SJCRH30 (cell line): ENCODE results near the gene MYDGF. TPM values are rescaled to one million over a fixed set of nuclear protein-coding genes. Genes with fewer than 3 reads are reported as not detected.
A peak's percentile ranks its signal among the peaks of the same experiment; 100 is the strongest.

Source experiments
- DNase-seq, 2 experiments: peaks; one replicate each; pipeline ENCODE4 v3.0.0-alpha.2; 2015 to 2020
- H3K27ac ChIP-seq: fragments of 250-450 bp; sonication (Bioruptor Pico); 2 replicates; pipeline ENCODE4 v1.5.1; 2020; ENCODE audit warnings: mild to moderate bottlenecking, moderate library complexity
- H3K27me3 ChIP-seq: fragments of 250-450 bp; sonication (Bioruptor Pico); 2 replicates; pipeline ENCODE4 v1.5.1; 2020; ENCODE audit warnings: mild to moderate bottlenecking, moderate library complexity
- H3K36me3 ChIP-seq: fragments of 250-450 bp; sonication (Bioruptor Pico); 2 replicates; pipeline ENCODE4 v1.5.1; 2020; ENCODE audit warnings: mild to moderate bottlenecking, moderate library complexity
- H3K4me1 ChIP-seq: fragments of 250-450 bp; sonication (Bioruptor Pico); 2 replicates; pipeline ENCODE4 v1.5.1; 2020; ENCODE audit warnings: mild to moderate bottlenecking, moderate library complexity
- H3K4me3 ChIP-seq: fragments of 250-450 bp; sonication (Bioruptor Pico); 2 replicates; pipeline ENCODE4 v1.5.1; 2020; ENCODE audit warnings: mild to moderate bottlenecking, moderate library complexity
- H3K9me3 ChIP-seq: fragments of 250-450 bp; sonication (Bioruptor Pico); replicated peaks from 2 replicates; pipeline ENCODE4 v1.5.1; 2020; ENCODE audit warnings: mild to moderate bottlenecking, moderate library complexity
- total RNA-seq: library from RNA; depleted of rRNA; stranded (reverse); fragments of >200 nt; shearing (Covaris generic); gene quantifications from 2 replicates; pipeline ENCODE4 v1.2.3, GENCODE V29; 2014

Gene MYDGF
- total RNA-seq, 1 experiment from 2014 or later, result 71.9 TPM

DNA sequence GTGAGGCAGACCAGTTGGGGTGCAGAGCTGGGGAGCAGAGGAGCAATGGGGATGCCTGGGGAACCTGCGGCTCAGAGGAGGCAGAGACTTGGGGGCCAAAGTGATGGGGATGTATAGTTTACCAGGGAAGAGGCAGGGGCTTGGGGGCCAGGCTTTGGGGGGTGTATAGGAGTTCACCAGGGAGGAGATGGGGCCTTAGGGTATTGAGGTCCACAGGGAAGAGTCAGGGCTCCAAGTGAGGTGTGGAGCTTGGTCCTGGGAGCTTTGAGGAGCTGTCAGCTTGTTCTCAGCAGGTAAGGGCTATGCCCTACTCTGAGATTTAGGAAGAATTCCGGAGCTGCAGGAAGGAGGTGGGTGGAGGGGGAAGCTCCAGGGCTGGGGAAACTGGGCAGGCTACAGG, 20.0 kb downstream of the MYDGF start:
- H3K36me3 ChIP-seq, result 0 out of 2 replicates have a peak, but pooled peaks cover under 1% of the 10 kb centered on the region
- no peaks in the 10 kb centered on the region for H3K9me3 ChIP-seq
- no peak overlapping the region for H3K4me3 ChIP-seq
- no peaks in the 10 kb centered on the region for H3K4me1 ChIP-seq
- no peak for DNase-seq
- no peaks in the 10 kb centered on the region for H3K27me3 ChIP-seq
- no peak overlapping the region for H3K27ac ChIP-seq

DNA sequence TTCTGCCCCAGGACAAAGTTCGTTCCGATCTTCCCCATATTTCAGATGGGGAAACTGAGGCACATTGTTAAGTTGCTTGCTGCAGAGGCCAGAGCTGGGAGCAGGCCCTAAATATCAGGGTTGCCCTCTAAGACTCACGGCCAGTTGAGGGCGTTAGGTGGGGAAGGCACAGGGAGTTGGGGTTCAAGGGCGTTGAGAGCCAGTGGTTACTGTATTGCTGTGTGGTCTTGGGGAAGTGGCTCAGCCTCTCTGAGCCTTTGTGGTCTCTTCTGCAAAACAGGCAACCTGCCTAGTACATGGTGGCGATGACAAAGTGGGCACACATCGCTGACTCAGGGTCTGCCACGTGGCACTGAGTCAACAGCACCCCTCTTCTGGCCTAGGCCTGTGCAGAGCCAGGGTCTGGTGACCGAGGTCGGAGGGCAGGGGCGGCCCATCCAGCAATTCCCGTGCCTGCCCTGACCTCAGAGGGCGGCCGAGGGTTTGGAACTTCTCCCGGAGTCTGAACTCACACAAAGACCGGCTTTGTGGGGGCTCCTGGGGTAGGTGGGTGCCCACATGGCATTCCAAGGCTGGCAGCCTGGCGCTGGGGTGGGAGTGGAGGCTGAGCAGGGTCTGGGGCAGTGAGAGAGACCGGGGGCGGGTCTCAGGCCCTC, 20.6 kb downstream of the MYDGF start:
- no peak overlapping the region for H3K27ac ChIP-seq
- H3K4me3 ChIP-seq, result no peak overlapping the region
- no peaks in the 10 kb centered on the region for H3K27me3 ChIP-seq
- no peaks in the 10 kb centered on the region for H3K36me3 ChIP-seq
- H3K4me1 ChIP-seq, result no peaks in the 10 kb centered on the region
- no peaks in the 10 kb centered on the region for H3K9me3 ChIP-seq
- no peak for DNase-seq

DNA sequence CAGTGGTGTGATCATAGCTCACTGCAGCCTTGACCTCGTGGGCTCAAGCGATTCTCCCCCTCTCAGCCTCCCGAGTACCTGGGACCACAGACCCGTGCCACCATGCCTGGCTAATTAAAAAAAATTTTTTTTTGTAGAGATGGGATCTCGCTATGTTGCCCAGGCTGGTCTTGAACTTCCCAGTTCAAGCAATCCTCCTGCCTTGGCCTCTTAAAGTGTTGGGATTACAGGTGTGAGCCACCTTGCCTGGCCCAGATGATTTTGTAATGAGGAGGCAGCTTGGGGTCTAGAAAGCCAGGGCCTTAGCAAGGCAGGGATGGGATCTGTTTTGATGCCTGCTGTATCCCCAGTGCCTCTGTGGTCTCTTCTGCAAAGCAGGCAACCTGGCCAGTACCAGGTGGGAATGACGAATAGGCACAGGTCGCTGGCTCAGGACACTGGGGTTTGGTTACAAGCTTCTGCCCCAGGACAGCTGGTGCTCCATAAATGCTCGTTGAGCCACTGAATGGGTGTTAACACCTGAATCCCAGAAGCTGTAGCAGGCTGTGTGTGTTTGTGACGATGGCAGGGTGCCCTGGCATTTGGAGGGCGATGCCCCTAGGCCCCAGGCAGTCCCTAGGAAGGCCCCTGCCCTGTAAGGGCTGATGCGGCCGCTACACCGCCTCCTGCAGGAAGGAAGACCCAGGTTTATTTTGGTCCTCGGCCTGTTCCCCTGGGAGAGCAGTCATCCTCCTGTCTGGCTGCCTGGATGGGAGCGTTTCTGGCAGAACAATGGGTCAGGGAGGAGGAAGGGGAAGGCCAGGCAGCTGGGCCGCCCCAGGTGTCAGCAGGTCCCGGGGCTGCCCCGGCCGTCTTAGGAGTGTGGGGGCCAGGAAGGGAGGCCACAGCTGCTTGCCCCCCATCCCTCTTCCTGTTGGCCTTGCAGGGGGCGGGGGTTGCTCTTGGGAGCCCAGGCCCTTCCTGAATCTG, 22.2 kb downstream of the MYDGF start:
- H3K27me3 ChIP-seq, result no peaks in the 10 kb centered on the region
- no peak overlapping the region for H3K4me3 ChIP-seq
- H3K36me3 ChIP-seq, result no peaks in the 10 kb centered on the region
- no peaks in the 10 kb centered on the region for H3K9me3 ChIP-seq
- DNase-seq, result peak in 1 of 2 experiments; percentile 31
- no peaks in the 10 kb centered on the region; the same call in 1 of the 2 replicates for H3K4me1 ChIP-seq
- no peak overlapping the region for H3K27ac ChIP-seq

DNA sequence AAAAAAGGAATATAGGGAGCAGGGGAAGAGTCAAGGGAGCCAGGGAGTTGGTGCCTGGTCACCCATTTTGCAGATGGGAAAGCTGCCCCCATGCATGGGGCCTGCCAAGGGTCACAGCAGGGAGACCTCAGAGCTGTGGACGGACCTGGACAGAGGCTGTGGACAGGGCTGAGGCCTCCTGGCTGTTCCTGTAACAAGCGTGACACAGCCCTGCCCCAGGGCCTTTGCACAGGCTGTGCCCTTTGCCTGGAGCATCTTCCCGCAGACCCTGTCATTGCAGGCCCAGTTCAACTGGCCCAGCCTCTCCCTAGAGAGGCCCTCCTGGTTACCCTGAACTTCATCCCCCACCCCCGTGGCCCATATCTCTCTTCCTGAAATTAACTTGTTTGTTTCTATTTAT, 24.4 kb downstream of the MYDGF start:
- Histone ChIP-seq H3K27ac (no peak overlapping the region), H3K27me3 (no peaks in the 10 kb centered on the region), H3K4me3 (no peak overlapping the region), H3K4me1 (no peaks in the 10 kb centered on the region; the same call in 1 of the 2 replicates), H3K9me3 (no peaks in the 10 kb centered on the region), H3K36me3 (no peaks in the 10 kb centered on the region)
- no peak for DNase-seq

DNA sequence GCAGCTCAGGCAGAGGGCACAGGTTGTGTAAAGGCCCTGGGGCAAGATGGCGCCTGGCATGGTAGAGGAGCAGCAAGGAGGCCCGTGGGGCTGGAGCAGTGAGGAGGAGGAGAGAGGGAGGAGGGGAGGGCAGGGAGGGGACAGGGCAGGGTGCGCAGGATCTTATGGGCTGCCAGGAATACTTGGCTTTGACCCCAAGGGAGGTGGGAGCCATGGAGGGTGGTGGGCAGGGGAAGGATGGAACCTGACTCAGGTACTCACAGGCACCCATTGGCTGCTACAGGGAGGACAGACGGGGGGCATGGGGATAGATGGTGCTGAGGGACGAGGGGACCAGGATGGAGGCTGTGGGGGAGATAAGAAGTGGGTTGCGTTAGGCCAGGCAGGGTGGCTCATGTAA, 27.5 kb downstream of the MYDGF start:
- Histone ChIP-seq H3K4me3 (no peak overlapping the region), H3K36me3 (no peaks in the 10 kb centered on the region), H3K27ac (no peak overlapping the region), H3K9me3 (no peaks in the 10 kb centered on the region), H3K27me3 (no peaks in the 10 kb centered on the region), H3K4me1 (peaks cover 5% of the 10 kb centered on the region; the same call in 1 of the 2 replicates)
- no peak for DNase-seq

DNA sequence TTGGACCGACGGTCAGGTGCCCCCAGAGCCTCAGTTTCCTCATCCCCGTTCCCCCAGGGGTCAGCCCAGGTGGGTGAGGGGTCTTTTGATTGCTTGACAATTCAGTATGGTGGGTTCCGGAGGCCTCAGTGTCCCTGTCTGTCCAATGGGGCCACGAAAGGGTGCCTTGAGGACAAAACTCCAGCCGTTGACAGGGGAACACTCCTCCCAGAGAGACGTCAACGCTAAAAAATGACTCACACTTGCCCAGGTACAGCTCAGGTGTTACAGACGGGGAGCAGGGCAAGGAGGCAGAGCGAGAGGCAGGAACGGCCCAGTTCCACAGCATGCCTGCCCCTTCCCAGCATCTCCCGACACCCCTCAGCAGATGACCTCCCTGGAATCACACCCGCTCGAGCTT, 29.0 kb downstream of the MYDGF start:
- no peak for DNase-seq
- H3K4me1 ChIP-seq, result peaks cover 5% of the 10 kb centered on the region; the same call in 1 of the 2 replicates
- no peaks in the 10 kb centered on the region for H3K36me3 ChIP-seq
- H3K4me3 ChIP-seq, result no peak overlapping the region
- H3K27me3 ChIP-seq, result no peaks in the 10 kb centered on the region
- no peaks in the 10 kb centered on the region for H3K9me3 ChIP-seq
- H3K27ac ChIP-seq, result no peak overlapping the region

DNA sequence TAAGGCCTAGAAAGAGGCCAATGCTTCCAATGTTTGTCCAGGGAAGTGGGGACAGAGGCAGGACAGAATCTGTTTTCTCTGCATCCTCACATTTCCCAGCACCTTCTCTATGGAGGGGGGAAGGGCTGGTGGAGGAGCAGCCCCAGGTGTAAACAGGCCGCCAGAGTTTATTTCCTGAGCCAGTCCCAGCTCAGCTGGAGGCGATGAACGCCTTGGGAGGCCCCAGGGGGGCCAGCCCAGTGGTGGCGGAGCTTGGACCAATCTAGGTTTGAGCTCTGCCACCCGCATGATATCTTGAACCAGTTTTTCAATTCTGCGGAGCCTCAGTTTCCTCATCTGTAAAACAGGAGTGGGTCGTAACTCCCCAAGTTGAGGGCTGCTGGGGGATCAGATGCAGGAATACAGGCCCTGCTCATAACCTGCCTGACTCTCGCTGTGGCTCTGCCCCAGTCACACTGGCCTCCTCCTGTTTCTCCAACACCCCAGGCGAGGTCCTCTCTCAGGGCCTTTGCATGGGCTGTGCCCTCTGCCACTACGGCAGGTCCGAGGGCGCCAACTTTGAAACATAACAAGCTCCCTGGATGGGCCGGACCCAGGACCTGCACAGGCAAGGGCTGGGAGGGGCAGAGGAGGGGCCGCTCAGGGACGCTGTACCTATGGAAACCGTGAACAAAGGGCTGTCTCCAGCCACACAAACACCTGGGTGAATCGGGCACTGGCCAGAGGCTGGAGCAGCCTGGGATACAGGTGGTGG, 29.7 kb downstream of the MYDGF start:
- Histone ChIP-seq H3K9me3 (no peaks in the 10 kb centered on the region), H3K4me3 (peak overlapping the region; percentile 78), H3K4me1 (peaks cover 5% of the 10 kb centered on the region; the same call in 1 of the 2 replicates), H3K27me3 (no peaks in the 10 kb centered on the region), H3K36me3 (no peaks in the 10 kb centered on the region), H3K27ac (no peak overlapping the region; the same call in 1 of the 2 replicates)
- no peak for DNase-seq

DNA sequence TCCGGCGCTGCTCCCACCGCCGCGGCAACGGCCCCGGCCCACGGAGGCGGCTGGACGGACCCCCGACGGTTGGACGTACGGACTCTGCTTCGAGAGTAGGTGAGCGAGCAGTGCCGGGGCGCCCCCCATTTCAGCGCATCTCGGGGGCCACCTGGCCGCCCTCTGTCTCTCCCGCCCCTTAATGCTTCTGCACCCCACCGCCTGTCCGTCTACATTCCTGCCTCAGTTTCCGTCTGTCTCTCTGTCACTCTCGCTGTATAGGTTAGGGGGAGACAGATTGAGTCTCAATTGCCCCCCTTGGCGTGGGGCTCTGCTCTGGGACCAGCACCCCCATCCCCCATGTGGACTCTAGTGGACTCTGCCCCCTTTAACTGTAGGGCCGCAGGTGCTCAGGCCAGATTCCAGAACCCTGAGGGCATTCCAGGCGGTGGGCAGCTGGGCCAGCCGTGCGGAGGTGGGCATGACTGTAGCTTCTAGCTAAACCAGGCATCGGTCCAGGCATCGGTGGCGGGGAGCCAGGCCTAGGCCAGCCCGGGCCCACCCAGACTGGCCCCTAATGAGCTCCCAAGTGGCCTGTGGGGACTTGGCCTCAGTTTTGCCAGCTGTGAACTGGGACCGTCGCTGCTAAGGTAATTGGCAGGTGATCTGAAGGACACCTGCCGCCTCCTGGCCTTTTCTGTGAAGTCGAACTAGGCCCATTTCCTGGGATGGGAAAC, 30.5 kb downstream of the MYDGF start:
- Histone ChIP-seq H3K27ac (no peak overlapping the region; the same call in 1 of the 2 replicates), H3K4me1 (peaks cover 9% of the 10 kb centered on the region), H3K4me3 (peak overlapping the region; percentile 78), H3K36me3 (no peaks in the 10 kb centered on the region), H3K27me3 (no peaks in the 10 kb centered on the region), H3K9me3 (no peaks in the 10 kb centered on the region)
- DNase-seq, result peak; percentile 38 to 40

DNA sequence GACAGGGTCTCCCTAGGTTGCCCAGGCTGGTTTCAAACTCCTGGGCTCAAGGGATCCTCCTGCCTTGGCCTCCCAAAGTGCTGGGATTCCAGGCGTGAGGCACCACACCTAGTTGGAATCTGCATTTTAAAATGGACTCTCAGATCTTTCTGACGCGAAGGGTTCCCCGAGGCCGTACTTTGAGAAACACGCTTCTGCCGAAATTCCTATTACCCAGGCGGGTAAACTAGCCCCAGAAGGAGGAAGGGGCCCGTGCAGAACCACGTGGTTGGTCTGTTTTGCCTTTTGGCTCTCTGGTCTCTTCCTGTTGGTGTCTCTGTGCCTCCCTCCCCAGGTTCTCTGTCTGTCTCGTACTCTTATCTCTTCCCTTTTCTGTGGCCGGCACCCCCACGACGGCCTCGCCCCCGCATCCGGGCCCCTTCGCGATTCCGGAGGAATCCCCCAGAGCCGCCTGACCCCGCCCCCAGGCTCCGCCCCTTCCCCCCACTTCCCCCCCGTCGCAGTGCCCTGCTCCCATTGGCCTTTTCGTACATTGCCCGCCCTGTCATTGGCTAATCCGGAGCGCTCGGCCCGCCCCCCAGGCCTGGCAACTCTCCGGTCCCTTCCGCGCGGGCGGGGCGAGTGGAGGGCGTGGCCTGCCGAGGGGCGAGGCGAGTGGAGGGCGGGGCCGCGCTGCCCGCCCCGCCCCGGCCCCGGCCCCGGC, 31.2 kb downstream of the MYDGF start, which contains the start of gene TNFAIP8L1:
TNFAIP8L1 (plus strand) TSS at position 689 of the 703 bp plus-strand sequence. CDS start 12,354 bp downstream, outside the sequence.
- peaks cover 11% of the 10 kb centered on the region for H3K4me1 ChIP-seq
- no peaks in the 10 kb centered on the region for H3K9me3 ChIP-seq
- H3K27ac ChIP-seq, result peak within 1 kb of the TSS; percentile 51
- no peaks in the 10 kb centered on the region for H3K36me3 ChIP-seq
- H3K4me3 ChIP-seq, result peak within 1 kb of the TSS; percentile 78
- no peaks in the 10 kb centered on the region for H3K27me3 ChIP-seq
- peak; percentile 97 for DNase-seq

DNA sequence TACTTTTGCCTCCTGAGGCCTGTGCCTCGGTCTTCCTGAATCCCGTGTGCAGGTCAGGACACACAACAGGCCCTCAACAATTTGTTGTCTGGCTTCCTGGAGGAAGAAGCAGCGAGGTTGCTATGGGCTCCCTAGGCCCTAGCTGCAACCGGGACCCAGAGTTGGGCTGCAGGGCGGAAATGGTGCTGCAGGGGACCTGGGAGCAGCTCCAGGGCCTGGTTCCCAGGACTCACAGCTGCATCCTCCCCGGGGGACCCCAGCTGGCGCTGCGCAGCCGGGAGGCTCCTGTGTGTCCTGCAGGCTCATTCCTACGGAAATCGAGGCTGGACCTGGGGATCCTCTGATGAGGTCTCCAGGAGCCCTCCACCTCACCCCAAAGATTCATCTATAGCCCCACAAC, 31.8 kb downstream of the MYDGF start:
- DNase-seq, result peak; percentile 31 to 44
- H3K36me3 ChIP-seq, result no peaks in the 10 kb centered on the region
- H3K4me3 ChIP-seq, result no peak overlapping the region
- H3K9me3 ChIP-seq, result no peaks in the 10 kb centered on the region
- H3K4me1 ChIP-seq, result peaks cover 15% of the 10 kb centered on the region
- no peaks in the 10 kb centered on the region for H3K27me3 ChIP-seq
- H3K27ac ChIP-seq, result no peak overlapping the region

DNA sequence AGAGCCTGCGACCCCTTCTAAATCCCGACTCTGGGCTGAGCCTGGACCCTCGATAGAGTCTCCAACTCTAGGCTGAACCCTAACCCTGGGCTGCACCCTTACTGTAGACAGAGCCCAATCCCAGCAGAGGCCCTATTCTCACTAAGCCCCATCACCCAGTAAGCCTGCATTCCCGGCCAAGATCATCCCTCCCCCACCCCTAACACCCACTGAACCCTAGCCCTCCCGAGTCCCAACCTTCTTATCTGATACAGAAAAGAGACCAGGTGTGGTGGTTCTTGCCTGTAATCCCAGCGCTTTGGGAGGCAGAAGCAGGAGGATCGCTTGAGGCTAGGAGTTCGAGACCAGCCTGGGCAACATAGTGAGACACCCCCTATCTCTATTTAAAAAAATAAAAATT, 33.4 kb downstream of the MYDGF start:
- DNase-seq, result no peak
- Histone ChIP-seq H3K9me3 (no peaks in the 10 kb centered on the region), H3K4me3 (peak overlapping the region; percentile 58), H3K36me3 (no peaks in the 10 kb centered on the region), H3K4me1 (peaks cover 19% of the 10 kb centered on the region), H3K27me3 (no peaks in the 10 kb centered on the region), H3K27ac (no peak overlapping the region)

DNA sequence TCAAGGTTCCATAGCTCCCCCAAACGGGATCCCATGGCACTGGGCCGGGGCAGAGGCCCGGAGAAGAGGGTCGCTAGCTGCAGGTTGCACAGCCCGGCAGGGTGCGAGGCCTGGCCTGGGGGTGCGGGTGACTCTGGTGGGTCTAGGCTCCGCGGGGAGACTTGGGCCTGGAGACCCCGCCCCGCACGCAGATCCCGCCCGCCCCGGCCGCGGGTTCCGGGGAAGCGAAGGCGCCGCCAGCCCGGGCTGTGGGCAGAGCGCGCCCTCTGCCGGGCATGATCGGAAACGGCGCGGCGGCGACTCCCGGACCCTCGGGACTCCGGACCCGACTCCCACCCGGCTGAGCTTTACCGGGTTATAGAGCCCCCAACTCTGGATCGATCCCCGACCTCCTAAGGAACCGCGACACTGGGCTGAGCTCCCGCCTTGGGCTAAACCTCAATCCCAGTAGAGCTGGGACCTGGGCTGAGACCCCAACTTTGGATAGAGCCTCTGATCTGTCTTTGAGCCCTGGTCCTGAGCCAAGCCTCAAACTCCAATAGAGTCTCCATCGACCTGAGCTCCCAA, 33.9 kb downstream of the MYDGF start:
- H3K4me3 ChIP-seq, result peak overlapping the region; percentile 58
- no peaks in the 10 kb centered on the region for H3K9me3 ChIP-seq
- peak overlapping the region; percentile 56 for H3K27ac ChIP-seq
- no peaks in the 10 kb centered on the region for H3K36me3 ChIP-seq
- DNase-seq, result peak; percentile 73 to 82
- no peaks in the 10 kb centered on the region for H3K27me3 ChIP-seq
- H3K4me1 ChIP-seq, result peaks cover 22% of the 10 kb centered on the region

DNA sequence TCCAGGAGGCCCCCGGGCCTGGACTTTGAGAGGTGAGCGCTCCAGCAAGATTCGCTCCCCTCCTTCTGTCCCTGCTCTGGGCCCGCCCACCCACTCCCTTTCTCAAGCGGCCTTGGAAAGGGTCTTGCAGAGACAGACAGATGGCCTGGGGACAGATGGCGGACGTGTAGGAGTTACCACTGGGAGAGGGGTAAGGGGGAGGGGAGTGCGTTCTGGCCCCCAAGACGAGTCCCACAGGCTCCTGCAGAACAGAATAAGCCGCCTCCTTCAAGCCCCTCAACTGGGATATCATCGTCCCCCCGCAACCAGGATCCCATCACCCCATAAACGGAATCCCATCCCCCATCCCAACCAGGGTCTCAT, 34.4 kb downstream of the MYDGF start:
- Histone ChIP-seq H3K27ac (peak overlapping the region; percentile 56), H3K4me1 (peaks cover 24% of the 10 kb centered on the region), H3K9me3 (no peaks in the 10 kb centered on the region), H3K36me3 (no peaks in the 10 kb centered on the region), H3K27me3 (no peaks in the 10 kb centered on the region), H3K4me3 (peak overlapping the region; percentile 58)
- DNase-seq, result peak; percentile 66 to 71
